Left ventricle myocardium superior (tissue), 1 donor: ENCODE measurements around the gene AMN1. TPM values are rescaled to one million over a fixed set of nuclear protein-coding genes. Genes with fewer than 3 reads are reported as not detected.
A peak's percentile ranks its signal among the peaks of the same experiment; 100 is the strongest.
"Not testable (repeated sequence)": the region's sequence is repeated elsewhere in the genome, so short reads cannot be mapped to it uniquely, and the experiment has no call there.

Source experiments
- ATAC-seq: fragments of 200-7000 bp; cut with Tn5 transposase; one replicate; pipeline ENCODE4 v1.9.1; 2020; ENCODE audit warnings: mild to moderate bottlenecking, moderate library complexity
- DNase-seq: peaks from one replicate; pipeline ENCODE4 v3.0.0-alpha.2; 2020
- intact Hi-C: fragments of 100-400 bp; cut with micrococcal nuclease; formaldehyde crosslinking; loops from one replicate; pipeline ENCODE4 v1.11.0; 2022
- total RNA-seq: library from RNA; stranded (reverse); fragmentation: NEBNext Ultra II Directional; extraction: Animal tissue kit (Norgen Biotek cat#: 25700); gene quantifications from one replicate; pipeline ENCODE4 v1.2.1, GENCODE V29; 2021
- donor health status: DM: no; HTN: yes; CAD: no; lungs with severe emphysema.

The AMN1 gene
- total RNA-seq, 1 donor from 2014 or later: 16.7 TPM

GRCh38 chr12:31737345-31737744 is 8.5 kb upstream of the AMN1 start:
- DNase-seq: no peak
- no peak for ATAC-seq
- intact Hi-C loops: loop anchor here (10.0 kb wide), 1 partner anchor 217 kb away; the partner anchor contains the start of gene RESF1

DNA sequence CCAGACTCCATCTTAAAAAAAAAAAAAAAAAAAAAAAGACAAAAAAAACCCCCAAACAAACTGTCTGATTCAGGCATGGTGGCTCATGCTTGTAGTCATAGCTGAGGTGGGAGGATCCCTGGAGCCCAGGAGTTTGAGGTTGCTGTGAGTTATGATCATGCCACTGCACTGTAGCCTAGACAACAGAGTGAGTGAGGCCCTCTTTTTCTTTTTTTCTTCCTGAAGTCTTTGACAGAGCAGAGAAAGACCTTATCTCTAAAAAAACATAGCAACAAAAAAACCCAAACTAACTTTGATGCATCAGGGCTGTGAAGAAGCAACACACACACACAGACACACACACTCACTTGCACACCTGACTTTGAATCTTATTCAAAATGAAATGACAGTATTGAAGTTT is 7.7 kb upstream of the AMN1 start:
- DNase-seq (no peak), ATAC-seq (no peak)
- intact Hi-C loops: loop anchor here (10.0 kb wide), 1 partner anchor 218 kb away; the partner anchor contains the start of gene RESF1

GRCh38 chr12:31733549-31734432 is 5.0 kb upstream of the AMN1 start:
- not testable (repeated sequence) for ATAC-seq, DNase-seq
- intact Hi-C loops: loop anchor here (10.0 kb wide), 1 partner anchor 221 kb away; the partner anchor contains the start of gene RESF1

GRCh38 chr12:31732926-31733548 is 4.2 kb upstream of the AMN1 start:
- intact Hi-C loops: loop anchor here (10.0 kb wide), 1 partner anchor 222 kb away; the partner anchor contains the start of gene RESF1
- no peak for ATAC-seq
- no peak for DNase-seq

GRCh38 chr12:31731203-31731602 is 2.4 kb upstream of the AMN1 start:
- DNase-seq, ATAC-seq: not testable (repeated sequence)
- intact Hi-C loops: loop anchor here (10.0 kb wide), 1 partner anchor 224 kb away; the partner anchor contains the start of gene RESF1

DNA sequence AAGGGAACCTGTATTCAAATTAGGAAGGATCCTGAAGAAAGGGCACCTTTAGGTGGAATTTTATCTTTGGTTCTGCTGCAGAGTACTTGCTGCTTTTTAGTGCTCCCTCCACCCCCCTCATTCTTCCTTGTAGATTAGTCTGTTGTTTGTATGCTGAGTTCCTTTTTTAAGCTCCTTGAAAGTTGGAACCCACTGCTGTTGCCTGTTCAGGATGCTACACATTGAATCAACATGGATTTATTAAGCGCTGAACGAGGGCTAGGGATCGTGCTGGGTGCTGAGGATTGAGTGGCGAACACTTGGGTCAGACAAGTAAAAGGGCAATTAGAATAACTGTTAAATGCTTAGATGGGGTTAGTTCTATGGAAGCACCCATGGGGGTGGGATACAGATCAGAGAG is 884 bp upstream of the AMN1 start:
- ATAC-seq: no peak
- DNase-seq: no peak
- intact Hi-C loops: loop anchor here (10.0 kb wide), 1 partner anchor 225 kb away; the partner anchor contains the start of gene RESF1

DNA sequence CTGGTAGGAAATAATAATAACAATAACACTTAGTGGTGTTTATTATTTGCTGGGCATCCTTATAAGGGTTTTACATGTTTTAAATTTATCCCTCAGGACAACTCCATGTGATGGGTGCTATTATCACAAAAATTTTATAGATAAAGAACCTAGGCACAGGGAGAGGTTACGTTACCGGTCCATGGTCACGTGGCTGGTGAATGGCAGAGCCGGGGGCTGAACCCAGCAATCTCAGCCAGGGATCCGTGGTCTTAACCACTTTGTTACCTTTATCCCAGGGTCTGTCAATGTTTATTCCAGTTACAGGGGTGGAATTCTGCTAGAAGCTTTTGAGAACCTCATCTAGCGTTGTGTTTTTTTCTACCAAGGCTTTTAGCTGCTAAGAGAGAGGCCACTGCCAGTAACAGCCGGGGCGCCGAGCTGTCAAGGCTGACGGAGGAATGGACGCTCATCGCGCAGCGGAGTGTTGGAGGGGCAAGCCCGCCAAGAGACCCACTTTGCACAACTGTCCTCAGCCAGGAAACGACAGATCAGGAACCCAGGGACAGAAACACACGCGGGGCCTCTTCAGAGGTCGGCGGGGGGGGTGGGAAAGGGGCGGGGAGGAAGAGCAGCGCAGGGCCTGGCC is 418 bp downstream of the AMN1 start:
- no peak for DNase-seq
- intact Hi-C loops: no loop called here
- peak; percentile 43 for ATAC-seq

GRCh38 chr12:31727192-31727591 is 1.6 kb downstream of the AMN1 start:
- intact Hi-C loops: no loop called here
- ATAC-seq: no peak
- DNase-seq: no peak

DNA sequence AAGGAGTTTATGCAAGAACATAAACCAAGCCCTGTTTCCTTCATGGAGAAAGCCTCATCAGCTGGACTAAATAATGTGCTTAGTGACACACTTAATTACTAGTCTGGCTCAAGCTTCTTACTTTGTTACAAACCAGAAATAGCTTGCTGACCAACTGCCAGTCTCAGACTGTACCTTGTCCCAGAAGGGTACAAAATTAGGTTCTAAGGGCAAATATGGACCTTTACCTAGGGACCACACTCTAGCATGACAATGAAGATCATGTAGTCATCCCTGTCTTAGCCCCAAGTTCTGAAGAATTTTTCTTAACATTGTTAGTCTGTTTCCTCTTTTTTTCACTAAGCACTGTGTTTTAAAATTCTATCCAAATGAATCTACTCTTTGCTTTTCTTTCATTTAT is 2.2 kb downstream of the AMN1 start:
- DNase-seq (no peak), ATAC-seq (no peak)
- intact Hi-C loops: no loop called here

DNA sequence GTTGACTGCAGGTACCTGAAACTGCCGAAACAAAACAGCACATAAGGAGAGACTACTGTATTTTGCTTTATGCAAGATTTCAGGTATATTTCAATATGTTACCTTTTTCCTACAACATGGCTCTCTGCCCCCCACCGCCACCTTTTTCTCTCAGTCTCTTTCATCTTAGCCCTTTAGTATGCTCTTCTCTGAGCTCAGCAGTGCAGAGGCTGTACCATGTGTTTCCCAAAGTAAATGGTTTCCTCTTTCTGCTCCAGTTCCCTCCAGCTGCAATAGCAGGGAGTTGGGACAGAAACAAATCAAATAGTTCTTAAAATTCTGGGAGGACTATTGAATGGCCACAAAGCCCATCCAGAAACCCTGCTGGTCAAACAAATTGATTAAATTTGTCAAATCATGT is 4.3 kb downstream of the AMN1 start:
- intact Hi-C loops: no loop called here
- no peak for DNase-seq
- no peak for ATAC-seq

GRCh38 chr12:31722580-31722979 is 6.2 kb downstream of the AMN1 start:
- DNase-seq (no peak), ATAC-seq (no peak)
- intact Hi-C loops: no loop called here

DNA sequence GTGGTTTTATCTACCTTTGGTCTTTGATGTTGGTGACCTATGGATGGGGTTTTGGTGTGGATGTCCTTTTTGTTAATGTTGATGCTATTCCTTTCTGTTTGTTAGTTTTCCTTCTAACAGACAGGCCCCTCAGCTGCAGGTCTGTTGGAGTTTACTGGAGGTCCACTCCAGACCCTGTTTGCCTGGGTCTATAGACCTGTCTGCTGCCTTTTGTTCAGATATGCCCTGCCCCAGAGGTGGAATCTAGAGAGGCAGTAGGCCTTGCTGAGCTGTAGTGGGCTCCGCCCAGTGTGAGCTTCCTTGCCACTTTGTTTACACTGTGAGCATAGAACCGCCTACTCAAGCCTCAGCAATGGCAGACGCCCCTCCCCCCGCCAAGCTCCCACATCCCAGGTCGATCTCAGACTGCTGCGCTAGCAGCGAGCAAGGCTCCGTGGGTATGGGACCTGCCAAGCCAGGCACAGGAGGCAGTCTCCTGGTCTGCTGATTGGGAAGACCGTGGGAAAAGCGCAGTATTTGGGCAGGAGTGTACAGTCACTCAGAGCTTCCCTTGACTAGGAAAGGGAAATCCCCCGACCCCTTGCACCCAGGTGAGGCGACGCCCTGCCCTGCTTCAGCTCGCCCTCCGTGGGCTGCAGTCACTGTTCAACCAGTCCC is 10.2 kb downstream of the AMN1 start:
- ATAC-seq, DNase-seq: not testable (repeated sequence)

GRCh38 chr12:31716998-31717397 is 11.8 kb downstream of the AMN1 start:
- intact Hi-C loops, DNase-seq, ATAC-seq: not testable (repeated sequence)

More for the DNA sequence above, 10.2 kb downstream of the AMN1 start:
- intact Hi-C loops: not testable (repeated sequence)

DNA sequence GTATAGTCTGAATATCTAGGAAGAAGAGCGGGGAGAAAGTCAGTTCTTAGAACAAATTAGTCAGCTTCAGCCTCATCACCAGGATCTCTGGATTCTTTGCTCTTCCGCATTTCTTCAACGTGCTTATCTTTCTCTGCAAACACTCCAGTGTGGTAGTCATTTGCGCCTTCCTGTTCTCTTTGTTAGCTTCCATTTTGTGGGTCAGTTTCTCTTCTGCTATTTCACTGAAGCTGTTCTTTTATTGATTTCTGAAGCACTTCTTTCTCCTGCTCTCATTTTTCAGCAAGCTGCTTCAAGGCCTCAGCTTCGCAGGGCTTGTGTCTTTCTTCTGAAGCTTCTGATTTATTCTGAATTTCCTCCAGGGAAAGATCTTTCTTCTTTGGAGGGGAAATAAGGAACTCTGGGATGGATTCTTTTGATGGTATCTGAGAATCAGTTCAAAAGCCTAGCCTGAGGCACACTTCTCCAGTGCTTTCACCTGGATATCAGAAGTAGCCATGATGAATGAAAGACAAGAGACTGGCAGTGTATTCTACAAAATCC is 13.5 kb downstream of the AMN1 start:
- DNase-seq (no peak), ATAC-seq (no peak)
- intact Hi-C loops: no loop called here

- intact Hi-C loops: no loop called here
- no peak for ATAC-seq
Measured at GRCh38 chr12:31714406-31715271, 14.2 kb downstream of the AMN1 start.

DNA sequence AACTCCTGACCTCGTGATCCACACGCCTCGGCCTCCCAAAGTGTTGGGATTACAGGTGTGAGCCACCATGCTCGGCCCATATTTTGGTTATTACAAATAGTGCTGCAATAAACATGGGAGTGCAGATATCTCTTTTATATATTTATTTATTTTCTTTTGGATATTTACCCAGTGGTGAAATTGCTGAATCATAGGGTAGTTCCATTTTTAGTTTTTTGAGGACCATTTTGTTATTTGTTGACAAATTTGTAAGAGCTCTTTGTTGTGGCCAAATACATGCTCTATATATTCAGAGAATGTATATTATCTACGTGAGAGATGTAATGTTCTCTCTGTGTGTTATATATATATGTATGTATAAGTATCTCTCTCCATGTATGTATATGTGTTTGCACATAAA is 15.9 kb downstream of the AMN1 start:
- DNase-seq (no peak), ATAC-seq (no peak)
- intact Hi-C loops: no loop called here

More at GRCh38 chr12:31714406-31715271, 14.2 kb downstream of the AMN1 start:
- DNase-seq: no peak

DNA sequence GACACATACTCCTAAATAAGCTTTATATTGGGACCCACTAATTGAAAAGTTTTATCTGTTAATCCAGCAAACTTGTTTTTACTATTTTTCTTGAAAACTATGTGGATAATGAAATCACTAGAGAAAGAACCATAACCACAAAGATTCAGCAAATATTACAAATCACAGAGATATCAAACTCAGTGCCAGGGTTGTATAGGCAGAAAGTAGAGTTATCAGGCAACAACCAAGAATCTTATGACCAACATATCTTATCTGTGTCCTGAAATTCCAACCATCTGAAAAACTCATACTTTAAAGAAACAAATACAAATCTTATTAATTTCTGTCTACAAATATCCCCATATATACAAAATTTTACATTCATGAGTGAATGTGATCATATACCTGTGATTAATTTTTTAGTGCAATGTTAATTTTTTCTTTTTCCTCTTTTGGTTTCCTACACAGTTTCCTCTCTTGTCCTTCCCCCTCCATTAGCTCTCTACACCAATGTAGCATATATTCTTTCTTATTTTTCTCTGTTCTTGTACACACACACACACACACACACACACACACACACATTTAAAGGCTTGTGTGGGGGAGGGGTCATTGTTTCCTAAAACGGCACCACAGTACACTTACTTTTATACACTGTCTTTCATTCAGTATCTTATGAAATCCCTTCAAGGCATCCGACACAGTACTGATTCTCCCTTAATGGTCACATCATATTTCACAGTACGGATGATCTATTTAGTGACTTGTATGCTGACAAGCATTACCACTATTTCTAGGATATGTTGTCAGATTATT is 18.6 kb downstream of the AMN1 start:
- no peak for ATAC-seq
- intact Hi-C loops: no loop called here
- no peak for DNase-seq
